GM19043 (cell line): Measurements from ENCODE around the gene VAPA.
"Not testable (repeated sequence)": the region's sequence is repeated elsewhere in the genome, so short reads cannot be mapped to it uniquely, and the experiment has no call there.

Experiments used
- ATAC-seq: cut with Tn5 transposase; IDR thresholded peaks from one replicate; pipeline ENCODE4 v1.9.1; 2021; ENCODE audit warnings: low read depth; ENCODE audit not compliant: unreplicated experiment

VAPA gene

GRCh38 chr18:9912285-9912684 lies 1.5 kb upstream of the VAPA start:
- ATAC-seq, result not testable (repeated sequence)

DNA sequence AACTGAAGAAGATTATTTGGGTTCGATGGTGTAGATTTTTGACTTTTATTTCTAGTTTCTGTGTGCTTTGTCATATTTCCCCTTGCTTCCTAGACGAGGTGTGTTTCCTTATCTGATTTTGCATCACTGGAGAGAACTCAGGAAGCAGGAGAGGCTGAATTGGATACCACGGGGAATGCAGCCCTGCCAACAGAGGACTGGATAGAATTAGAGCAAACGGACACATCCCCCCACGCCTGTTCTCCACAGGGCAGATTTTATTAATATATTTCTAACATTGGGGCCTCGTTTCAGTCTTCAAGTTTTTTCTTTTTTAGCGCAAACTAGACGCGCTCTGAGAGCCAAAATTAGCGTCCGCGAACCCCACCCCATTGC lies 678 bp upstream of the VAPA start:
- ATAC-seq, result no peak

- ATAC-seq, result peak; percentile 3
Observed at GRCh38 chr18:9914334-9914583, 443 bp downstream of the VAPA start.

GRCh38 chr18:9914584-9915290 lies 921 bp downstream of the VAPA start:
- ATAC-seq, result peak; percentile 19

DNA sequence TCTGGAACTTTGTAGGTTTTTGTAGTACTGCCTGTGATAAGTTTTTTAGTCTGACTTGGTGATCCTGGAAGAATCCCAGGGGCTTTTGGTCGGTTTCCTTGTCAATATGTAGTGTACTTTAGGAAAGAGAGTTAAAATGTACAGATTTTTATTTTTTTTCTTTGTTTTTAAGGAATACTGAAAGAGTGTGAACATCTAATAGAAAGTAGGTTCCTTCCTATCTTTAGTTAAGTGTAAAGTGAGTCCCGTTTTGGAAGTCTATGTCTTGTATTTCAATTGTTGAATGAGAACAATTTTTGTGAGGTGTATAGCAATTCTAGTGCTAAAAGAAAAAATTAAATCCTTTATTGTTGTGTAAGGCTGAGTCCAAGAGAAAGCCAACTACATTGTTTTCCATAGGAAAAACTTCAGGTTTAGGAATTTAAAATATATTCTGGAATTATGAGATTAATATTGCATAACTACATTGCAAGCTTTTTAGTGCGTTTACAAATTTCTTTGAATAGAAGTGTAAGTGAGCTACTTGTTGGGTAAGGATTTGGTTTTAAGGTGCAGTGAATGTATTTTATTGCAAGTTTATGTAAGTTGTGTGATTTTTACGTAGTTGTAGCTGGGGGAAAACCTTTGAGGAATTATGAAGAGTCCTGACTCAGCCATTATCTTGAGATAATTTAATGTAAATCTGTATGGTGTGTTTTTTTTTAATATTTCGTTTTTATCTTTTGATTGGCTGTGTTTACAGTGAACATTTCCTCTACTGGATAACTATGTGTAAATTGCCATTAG lies 1.7 kb downstream of the VAPA start:
- no peak for ATAC-seq

- no peak for ATAC-seq
Observed at GRCh38 chr18:9916077-9916639, 2.3 kb downstream of the VAPA start.

DNA sequence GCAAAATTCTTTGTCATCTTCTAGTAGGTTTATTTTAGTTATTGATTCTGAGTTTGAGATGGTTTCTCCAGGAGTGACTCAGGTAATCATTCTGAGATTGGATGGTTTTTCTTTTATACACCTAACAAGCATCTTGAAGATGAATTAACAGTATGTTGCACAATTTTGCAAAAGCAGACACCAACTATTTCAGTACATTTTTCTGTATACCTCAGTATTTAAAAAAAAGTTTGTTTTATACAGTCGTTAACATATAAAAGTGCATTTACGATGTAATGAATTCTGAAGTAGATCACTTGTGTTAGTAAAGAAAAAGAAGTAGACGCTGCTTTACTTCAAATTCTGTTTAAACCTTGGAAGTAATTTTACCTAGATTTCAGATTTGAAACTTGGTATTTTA lies 3.0 kb downstream of the VAPA start:
- no peak for ATAC-seq

GRCh38 chr18:9918016-9918680 lies 4.3 kb downstream of the VAPA start:
- ATAC-seq, result no peak

- ATAC-seq, result no peak
Observed at GRCh38 chr18:9919564-9920232, 5.9 kb downstream of the VAPA start.

DNA sequence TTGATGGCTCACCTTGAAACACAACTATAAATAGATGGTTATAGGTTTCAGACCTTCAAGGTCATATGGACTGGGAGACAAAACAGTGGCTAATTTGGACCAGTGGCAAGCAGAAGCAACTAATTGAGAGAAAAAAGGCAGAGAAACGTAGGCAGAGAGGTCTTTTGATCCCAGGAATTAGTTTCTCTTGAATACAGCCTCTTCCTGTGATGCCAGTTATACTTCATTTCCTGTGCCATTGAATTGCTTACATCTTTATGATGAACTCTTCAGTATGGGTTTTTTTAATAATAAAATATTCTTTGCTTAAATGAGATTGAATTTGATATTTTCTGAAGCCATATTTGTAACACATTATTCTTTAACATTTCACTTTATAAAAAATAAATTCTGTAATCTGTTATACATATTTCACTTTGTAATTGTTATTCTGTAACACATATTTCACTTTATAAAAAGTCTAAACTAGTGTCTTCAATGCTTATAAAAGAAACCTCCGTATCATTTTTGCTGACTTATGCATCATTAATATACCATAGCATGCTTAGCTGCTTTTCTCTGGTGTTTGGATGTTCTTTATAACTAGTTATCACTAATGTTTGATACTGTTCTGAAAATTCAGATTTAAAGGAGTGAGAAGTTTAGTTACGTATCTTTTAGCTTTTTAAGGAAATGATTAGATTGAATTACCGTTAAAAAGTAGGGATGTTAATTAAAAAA lies 8.9 kb downstream of the VAPA start:
- no peak for ATAC-seq

DNA sequence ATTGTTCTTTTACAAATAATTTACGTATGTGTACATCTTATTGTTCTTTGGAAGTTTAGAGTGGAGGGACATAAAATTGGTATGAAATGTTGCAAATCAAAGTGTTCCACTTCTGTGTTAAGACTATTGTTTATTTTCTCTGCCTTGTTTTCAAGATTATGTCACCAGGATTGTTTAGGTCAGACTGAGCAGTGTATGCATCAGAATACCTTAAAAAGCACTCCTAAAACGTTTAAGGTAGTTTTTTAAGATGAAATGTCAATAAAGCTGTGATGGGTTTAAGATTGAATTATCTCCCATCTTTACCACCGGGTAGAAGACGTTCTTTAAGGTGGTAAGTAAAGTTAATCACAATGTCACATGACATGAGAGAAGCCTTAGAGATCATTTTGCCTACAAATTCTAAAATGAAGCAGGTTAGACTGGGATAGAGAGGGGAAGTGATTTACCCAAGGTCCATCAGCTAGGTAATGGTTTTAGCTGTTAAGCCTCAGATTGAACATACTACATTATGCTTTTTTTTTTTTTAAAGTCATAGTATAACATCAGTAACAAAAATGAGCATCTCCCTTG lies 10.6 kb downstream of the VAPA start:
- ATAC-seq, result no peak

- ATAC-seq, result no peak
Observed at GRCh38 chr18:9925369-9925768, 11.6 kb downstream of the VAPA start.

GRCh38 chr18:9925795-9926194 lies 12.0 kb downstream of the VAPA start:
- ATAC-seq, result no peak

DNA sequence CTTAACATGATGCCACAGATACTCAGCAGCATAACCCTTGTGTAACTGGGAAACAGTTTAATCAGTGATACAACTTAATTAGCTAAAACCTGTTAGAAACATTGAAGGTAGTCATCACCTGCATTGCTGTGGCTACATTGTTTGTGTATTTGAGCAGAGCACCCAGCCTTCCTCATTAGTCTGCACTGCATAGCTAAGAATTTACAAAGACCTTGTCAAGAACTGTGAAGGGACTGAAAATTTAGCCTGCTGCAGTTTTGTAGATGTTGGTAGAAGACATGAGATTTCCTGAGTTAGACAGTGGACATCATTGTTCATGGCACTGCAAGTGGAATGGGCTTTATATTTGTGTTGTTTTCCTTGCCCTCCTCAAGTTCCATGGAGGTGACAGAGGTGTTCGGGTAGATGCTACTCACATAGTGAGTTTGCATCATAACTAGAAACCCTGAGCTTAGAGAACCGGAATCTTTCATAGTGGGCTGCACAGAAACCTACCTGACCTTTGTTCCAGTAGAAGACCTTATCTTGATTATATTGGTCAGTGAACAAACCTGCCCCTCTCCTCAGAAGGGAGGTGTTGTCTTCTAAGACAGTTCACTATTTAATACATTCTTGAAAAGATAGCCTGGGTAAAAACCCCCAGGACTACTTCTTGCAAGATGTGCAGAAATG lies 12.5 kb downstream of the VAPA start:
- ATAC-seq, result no peak

DNA sequence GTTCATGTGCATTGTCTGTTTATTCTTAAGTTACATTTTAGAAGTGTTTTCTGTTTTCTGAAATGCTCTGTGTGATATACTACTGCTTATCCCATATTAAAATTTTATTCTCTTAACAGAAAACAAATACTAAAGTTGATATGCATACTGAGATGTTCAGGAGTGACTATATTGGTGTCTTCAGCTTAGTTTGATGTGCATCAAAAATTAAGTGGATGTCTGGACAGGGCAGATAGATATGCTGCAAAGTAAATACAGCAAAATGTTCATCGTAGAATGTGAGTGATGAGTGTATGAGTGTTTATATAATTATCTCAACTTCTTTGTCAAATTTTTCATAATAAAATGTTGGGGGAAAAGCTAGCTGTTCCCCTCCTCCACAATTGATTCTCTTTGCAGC lies 13.2 kb downstream of the VAPA start:
- ATAC-seq, result no peak

GRCh38 chr18:9927392-9928063 lies 13.7 kb downstream of the VAPA start:
- no peak for ATAC-seq

DNA sequence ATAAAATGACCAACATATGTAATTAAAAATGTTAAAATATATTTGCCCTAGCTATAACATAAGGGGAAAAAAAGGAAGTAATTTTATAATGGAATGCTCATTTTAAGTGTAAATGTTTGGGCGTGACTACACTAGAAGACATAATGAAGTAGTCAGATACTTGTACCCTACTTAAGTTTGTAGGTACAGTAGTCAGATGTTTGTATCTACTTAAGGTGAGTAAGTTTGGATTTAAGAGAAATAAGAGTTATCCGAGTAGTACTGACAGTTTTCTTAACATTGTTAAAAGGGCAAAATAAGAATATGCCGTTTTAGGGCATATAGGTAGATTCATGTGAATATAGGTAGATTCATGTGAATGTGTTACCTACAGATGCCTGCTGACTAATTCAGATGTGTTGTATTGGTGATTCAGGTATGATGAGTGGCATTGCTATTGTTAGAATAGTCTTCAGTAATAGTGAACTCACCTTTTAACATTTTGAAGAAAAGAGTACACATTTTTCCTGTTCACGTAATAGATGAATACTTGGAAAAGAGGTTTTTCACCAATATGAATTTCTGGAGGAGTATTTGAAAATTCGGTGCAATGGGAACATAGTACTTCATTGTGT lies 14.9 kb downstream of the VAPA start:
- no peak for ATAC-seq

DNA sequence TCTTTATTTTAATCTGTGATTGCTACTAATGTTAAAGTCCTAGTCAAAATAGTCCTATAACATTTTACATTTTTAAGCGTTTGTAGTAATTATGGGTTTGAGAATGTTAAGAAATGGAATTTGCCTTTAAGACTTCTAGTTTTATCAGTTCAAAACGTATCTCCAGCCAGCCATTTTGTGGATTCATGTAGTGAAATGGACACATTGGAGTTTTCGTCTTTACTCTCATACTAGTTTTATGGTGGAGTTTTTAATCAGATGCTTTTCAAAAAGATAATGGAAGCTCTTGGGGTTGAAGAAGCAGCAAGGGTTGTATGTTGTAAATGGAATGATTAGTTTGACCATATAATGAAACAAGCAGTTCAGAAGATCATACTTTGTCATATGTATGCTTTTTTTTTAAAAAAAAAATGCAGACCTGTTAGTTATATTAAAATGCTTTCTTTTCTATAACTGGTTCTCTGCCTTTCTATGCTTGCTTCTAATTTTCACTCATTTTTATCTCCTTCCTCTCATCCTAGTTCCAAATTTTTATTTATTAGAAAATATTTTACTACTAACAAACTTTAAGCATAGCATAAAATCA lies 16.6 kb downstream of the VAPA start:
- ATAC-seq, result no peak
